Stimulated activated CD8-positive, alpha-beta memory T cell treated with anti-CD3 and anti-CD28 coated beads, Interleukin-12 subunit alpha, Interleukin-12 subunit beta, amount 100 ng/mL, for 24 hours (primary cell): ENCODE results near the gene GATA1.
"Not testable (repeated sequence)": the region's sequence is repeated elsewhere in the genome, so short reads cannot be mapped to it uniquely, and the experiment has no call there.

Experiments
- DNase-seq: peaks from one replicate; pipeline ENCODE4 v3.0.0-alpha.2; 2020; ENCODE audit errors: extremely low read depth

Gene GATA1

GRCh38 chrX:48814722-48815121 lies 28.3 kb downstream of the GATA1 start:
- DNase-seq = no peak

DNA sequence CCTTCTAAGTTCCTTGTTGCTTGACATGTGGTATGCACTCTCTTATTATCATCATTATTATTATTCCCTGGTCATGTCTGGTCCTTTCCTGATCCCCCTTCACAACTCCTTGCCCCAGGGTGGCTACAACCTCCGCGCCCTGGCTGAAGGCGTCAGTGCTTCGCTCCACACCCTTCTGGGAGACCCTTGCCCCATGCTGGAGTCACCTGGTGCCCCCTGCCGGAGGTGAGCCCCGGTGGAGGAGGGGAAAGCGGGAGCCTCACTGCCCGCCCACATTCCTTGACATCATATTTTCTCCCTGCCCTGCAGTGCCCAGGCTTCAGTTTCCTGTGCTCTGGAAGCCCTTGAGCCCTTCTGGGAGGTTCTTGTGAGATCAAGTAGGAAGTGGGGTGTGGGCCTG lies 28.9 kb downstream of the GATA1 start:
- no peak for DNase-seq

DNA sequence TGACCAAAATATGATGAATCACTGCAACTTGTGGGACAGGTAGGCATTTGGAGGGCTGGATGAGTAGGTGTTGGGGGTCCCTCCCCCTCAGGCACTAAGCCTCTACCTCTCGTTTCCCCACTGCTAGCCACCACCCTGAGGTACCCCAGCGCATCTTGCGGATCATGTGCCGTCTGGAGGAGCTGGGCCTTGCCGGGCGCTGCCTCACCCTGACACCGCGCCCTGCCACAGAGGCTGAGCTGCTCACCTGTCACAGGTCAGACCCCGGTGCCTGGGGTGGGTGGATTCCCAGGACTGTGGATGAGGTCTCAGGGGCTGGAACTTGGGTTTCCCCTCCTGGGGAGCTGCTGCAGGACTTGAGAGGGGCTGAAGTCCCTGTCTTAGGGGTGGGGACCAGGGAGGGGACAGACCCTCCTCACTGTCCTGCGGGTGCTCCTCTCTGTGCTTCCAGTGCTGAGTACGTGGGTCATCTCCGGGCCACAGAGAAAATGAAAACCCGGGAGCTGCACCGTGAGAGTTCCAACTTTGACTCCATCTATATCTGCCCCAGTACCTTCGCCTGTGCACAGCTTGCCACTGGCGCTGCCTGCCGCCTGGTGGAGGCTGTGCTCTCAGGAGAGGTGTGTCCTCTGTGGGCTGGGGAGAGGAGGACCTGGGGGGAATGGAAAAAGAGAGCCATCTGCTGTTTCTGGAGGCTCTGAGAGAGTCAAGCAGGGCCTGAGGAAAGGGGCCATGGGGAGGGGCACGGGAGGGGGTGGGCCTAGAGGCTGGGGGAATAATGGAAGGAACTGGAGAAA lies 29.8 kb downstream of the GATA1 start:
- no peak for DNase-seq

- DNase-seq = no peak
These were observed 31.7 kb downstream of the GATA1 start for GRCh38 chrX:48818098-48818497.

DNA sequence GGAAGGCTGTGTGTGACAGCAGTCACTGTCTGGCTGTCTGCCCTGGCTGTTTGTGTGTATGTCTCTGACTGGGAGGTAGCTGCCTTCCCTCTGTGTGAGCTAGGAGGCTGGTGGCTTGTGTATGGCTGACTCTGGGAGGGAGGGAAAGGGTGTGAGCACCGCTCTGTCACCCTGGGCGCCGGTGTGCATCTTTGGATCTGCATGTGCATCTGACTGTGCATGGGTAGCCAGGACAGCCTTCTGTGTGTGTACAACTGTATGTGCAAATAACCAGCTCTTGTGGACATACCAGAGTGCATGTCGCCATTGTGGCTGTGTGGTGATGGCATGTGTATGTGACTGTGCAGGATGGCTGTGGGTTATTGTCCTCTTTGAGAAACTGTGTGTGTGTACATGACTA lies 32.5 kb downstream of the GATA1 start:
- DNase-seq = no peak

GRCh38 chrX:48819394-48819793 lies 33.0 kb downstream of the GATA1 start:
- not testable (repeated sequence) for DNase-seq

DNA sequence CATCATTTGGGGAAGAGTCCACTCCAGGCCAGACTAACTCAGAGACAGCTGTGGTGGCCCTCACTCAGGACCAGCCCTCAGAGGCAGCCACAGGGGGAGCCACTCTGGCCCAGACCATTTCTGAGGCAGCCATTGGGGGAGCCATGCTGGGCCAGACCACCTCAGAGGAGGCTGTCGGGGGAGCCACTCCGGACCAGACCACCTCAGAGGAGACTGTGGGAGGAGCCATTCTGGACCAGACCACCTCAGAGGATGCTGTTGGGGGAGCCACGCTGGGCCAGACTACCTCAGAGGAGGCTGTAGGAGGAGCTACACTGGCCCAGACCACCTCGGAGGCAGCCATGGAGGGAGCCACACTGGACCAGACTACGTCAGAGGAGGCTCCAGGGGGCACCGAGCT lies 36.7 kb downstream of the GATA1 start:
- DNase-seq = no peak

- DNase-seq = no peak
These were observed 37.7 kb downstream of the GATA1 start for GRCh38 chrX:48824066-48824465.

- DNase-seq = no peak
These were observed 39.9 kb downstream of the GATA1 start, which contains the start of gene ERAS for GRCh38 chrX:48826135-48826875. Gene ERAS, plus strand, starts transcription at chrX:48826513. Its CDS starts 2,611 bp downstream, at chrX:48829124.

DNA sequence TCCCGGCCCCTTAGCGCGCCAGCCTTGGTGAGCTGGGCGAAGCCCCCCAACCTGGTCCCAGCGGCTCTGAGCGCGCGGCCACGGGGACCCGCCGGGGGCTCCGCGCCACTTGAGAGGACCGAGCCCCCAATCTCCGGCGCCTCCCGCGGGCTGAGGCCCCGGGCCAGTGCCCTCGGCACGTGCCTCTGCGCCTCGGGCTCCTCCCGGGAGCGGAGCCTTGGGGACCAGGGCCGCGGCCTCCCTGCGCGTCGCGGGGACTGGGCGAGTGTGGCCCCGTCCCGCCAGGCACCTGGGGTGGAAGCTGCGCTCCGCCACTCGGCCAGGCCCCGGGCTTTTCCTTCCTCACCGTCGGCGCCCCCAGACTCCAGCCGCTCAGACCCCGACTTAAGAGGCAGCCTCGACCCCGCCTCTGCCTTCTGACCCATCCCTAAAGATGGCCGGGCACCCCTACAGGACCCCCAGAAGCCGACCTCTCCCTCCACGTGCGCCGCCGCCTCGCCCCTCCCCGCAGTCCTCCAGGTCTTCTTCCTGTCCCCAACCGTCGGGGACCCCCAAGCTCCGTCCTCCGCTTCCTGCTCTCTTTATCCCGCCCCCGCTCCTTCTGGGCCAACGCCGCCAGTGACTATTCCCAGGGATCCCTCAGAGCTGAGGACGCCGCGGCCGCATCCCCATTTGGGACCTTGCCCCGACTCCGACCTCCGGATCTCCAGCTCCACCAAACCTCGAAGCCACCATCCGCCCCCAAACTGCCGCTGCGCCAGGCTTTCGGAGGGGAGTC lies 40.7 kb downstream of the GATA1 start:
- DNase-seq = no peak

- no peak for DNase-seq
These were observed 41.2 kb downstream of the GATA1 start for GRCh38 chrX:48827654-48827968.

GRCh38 chrX:48829016-48829735 lies 42.8 kb downstream of the GATA1 start:
- DNase-seq = no peak

- DNase-seq = no peak
These were observed 44.9 kb downstream of the GATA1 start for GRCh38 chrX:48831136-48831908.

GRCh38 chrX:48831909-48832291 lies 45.5 kb downstream of the GATA1 start:
- no peak for DNase-seq

DNA sequence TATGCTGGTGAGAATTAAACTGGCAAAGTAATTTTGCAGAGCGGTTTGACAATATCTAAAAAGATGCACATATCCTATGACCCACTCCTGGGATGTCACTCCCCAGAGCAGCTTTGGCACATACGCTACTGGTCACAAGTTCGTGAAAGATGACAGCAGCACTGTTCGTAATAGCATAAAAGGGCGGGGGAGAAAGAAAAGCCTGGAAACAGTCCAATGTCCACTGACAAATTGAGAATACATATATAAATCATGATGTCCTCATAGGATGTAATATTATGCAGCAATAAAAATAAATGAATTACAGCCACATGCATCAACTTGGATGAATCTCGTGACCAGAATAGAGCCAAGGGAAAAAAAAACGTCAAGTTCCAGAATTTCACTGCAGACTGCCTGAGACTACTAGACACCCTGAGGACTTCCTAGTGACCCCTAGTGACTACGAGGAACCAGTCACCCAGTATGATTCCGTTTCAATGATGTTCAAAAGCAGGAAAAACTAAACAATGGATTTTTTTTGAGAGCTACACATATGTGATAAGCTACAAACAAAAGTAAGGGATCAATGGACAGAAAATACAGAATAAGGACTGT lies 47.2 kb downstream of the GATA1 start:
- no peak for DNase-seq

DNA sequence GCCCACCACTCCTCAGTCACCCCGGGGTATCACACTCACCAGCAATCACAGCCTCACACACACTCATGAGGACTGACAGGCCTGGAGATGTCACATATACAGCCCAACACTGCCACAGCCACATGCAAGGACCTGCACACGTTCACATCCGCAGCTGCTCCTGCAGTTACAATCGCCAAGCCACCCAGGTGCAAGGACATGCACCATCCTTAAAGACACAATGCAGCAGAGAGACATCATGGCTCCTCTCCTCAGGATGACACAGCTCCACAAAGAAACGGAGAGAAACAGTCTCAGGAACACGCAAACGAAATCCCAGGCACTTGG lies 48.0 kb downstream of the GATA1 start:
- DNase-seq = no peak

- no peak for DNase-seq
These were observed 49.3 kb downstream of the GATA1 start, which contains the start of gene PCSK1N for GRCh38 chrX:48835524-48836329. Gene PCSK1N, minus strand, starts transcription at chrX:48835610. Its CDS starts 78 bp downstream, at chrX:48835532.

DNA sequence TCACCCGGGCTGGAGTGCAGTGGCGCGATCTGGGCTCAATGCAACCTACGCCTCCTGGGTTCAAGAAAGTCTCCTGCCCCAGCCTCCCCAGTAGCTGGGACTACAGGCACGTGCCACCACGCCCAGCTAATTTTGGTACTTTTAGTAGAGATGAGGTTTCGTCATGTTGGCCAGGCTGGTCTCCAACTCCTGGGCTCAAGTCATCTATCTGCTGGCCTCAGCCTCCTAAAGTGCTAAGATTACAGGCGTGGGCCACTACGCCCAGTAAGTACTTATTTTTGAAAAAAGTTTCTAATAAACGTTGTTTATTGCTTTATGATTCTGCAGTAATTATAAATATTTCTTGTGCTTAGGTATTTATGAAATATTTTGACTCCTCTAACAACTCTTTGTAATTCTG lies 53.3 kb downstream of the GATA1 start:
- DNase-seq = no peak
